ENCODE data around the gene LCP2. TPM values are rescaled to one million over a fixed set of nuclear protein-coding genes. Genes with fewer than 3 reads are reported as not detected.

LCP2 gene
- total RNA-seq, 2 experiments from 2014 or later, result 154 to 155 TPM

DNA sequence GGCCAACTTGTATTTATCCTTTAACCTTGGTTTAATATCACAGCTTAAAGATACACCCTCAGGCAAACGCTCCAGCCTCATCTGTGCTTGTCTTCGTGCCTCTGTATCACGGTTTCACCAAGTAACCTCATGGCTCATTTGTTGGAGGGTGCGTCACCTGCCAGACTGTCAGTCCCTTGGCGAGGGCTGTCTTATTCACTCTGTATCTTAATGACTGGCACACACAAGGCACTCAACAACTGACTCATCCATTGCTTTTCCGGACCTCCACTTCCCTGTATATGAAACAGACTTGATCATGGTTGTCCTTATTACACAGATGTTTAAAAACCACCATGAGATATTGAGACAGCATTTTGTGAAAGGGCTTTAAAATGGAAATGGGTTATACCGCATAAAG lies 28.0 kb downstream of the LCP2 start:
- ATAC-seq (ENCODE audit: poor library complexity) (peak; percentile 14), DNase-seq (peak in 8 of 14 experiments; percentile 21 to 82 (median 46))
- H3K9me3 Mint-ChIP-seq, result no peaks in the 10 kb centered on the region
- Histone ChIP-seq H3K9me3 (ENCODE audit: control insufficient read depth in 1 of 2, insufficient read depth in 1 of 2, low read length in 2 of 2) (no peaks in the 10 kb centered on the region), H3K4me3 (ENCODE audit: low read length) (no peak overlapping the region), H3K36me3 (ENCODE audit: insufficient read depth, low read length) (peaks cover 95% of the 10 kb centered on the region), H3K27me3 (ENCODE audit: control insufficient read depth in 1 of 2, insufficient read depth in 2 of 2, low read length in 2 of 2) (no peaks in the 10 kb centered on the region), H3K4me1 (ENCODE audit: insufficient read depth, low read length) (peaks cover 92% of the 10 kb centered on the region), H3K27ac (ENCODE audit: low read depth in 1 of 2, low read length in 2 of 2) (peak overlapping the region; percentile 77 to 82)
- H3K27me3 Mint-ChIP-seq, result no peaks in the 10 kb centered on the region
- intact Hi-C loops (cut with DNase I, micrococcal nuclease), result loop anchor here in 1 of 2 experiments (2.0 to 5.0 kb wide), 2 partner anchors 33 to 151 kb away; no protein-coding TSS in a partner anchor
- peaks cover 93% of the 10 kb centered on the region for H3K4me1 Mint-ChIP-seq (ENCODE audit: low read depth)
- H3K36me3 Mint-ChIP-seq (ENCODE audit: low read depth), result peaks cover 100% of the 10 kb centered on the region
- peak overlapping the region; percentile 83 for H3K4me3 Mint-ChIP-seq
- TF ChIP-seq, protein P1, sequence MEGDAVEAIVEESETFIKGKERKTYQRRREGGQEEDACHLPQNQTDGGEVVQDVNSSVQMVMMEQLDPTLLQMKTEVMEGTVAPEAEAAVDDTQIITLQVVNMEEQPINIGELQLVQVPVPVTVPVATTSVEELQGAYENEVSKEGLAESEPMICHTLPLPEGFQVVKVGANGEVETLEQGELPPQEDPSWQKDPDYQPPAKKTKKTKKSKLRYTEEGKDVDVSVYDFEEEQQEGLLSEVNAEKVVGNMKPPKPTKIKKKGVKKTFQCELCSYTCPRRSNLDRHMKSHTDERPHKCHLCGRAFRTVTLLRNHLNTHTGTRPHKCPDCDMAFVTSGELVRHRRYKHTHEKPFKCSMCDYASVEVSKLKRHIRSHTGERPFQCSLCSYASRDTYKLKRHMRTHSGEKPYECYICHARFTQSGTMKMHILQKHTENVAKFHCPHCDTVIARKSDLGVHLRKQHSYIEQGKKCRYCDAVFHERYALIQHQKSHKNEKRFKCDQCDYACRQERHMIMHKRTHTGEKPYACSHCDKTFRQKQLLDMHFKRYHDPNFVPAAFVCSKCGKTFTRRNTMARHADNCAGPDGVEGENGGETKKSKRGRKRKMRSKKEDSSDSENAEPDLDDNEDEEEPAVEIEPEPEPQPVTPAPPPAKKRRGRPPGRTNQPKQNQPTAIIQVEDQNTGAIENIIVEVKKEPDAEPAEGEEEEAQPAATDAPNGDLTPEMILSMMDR (IDR thresholded peaks at IDR 0.05), result no peak
- H3K27ac Mint-ChIP-seq, result peak overlapping the region; percentile 96
- ChIA-PET CTCF (interaction anchor here (0.8 to 4.6 kb wide), 6 partner anchors 24 to 70 kb away, joined by 3 to 32 read pairs (median 20); partner anchors contain the start of gene LCP2), POLR2A (interaction anchor here (1.4 to 6.9 kb wide), 5 partner anchors 10 to 69 kb away, joined by 3 to 112 read pairs (median 66); partner anchors contain the start of gene LCP2)

DNA sequence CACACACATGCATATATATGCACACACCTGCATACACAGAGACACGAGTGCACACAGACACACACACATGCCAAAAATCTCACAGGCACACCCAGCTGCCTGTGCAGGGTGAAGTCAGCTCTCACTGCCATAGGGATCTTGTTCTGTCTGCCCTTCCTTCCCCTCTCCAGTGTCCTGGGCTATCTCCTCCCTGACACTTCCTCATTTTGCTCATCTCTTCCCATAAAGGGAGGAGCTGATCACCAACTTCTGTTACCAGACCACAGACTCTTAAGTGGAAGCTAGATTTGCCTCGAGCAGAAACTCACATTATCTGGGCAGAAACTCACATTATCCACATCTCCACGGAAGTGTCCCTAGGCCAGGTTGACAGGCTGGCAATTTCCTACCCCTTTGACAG lies 28.7 kb downstream of the LCP2 start:
- ATAC-seq (ENCODE audit: poor library complexity), result no peak
- H3K4me1 Mint-ChIP-seq (ENCODE audit: low read depth), result peaks cover 93% of the 10 kb centered on the region
- Histone ChIP-seq H3K4me3 (ENCODE audit: low read length) (no peak overlapping the region), H3K9me3 (ENCODE audit: control insufficient read depth in 1 of 2, insufficient read depth in 1 of 2, low read length in 2 of 2) (no peaks in the 10 kb centered on the region), H3K27ac (ENCODE audit: low read depth in 1 of 2, low read length in 2 of 2) (peak overlapping the region; percentile 77 to 82), H3K36me3 (ENCODE audit: insufficient read depth, low read length) (peaks cover 95% of the 10 kb centered on the region), H3K27me3 (ENCODE audit: control insufficient read depth in 1 of 2, insufficient read depth in 2 of 2, low read length in 2 of 2) (no peaks in the 10 kb centered on the region), H3K4me1 (ENCODE audit: insufficient read depth, low read length) (peaks cover 92% of the 10 kb centered on the region)
- CTCF ChIA-PET, result interaction anchor here (0.8 to 4.6 kb wide), 8 partner anchors 17 to 78 kb away, joined by 3 to 32 read pairs (median 12); partner anchors contain the start of gene LCP2
- peak in 1 of 14 experiments; percentile 50 for DNase-seq
- TF ChIP-seq, protein P1 (IDR thresholded peaks at IDR 0.05), result no peak
- no peaks in the 10 kb centered on the region for H3K9me3 Mint-ChIP-seq
- POLR2A ChIA-PET, result interaction anchor here (0.8 to 6.9 kb wide), 8 partner anchors 11 to 70 kb away, joined by 3 to 112 read pairs (median 6); partner anchors contain the start of gene LCP2
- H3K4me3 Mint-ChIP-seq, result peak overlapping the region; percentile 83
- H3K36me3 Mint-ChIP-seq (ENCODE audit: low read depth), result peaks cover 100% of the 10 kb centered on the region
- H3K27ac Mint-ChIP-seq, result peak overlapping the region; percentile 96
- intact Hi-C loops (cut with DNase I, micrococcal nuclease), result loop anchor here (1.0 to 5.0 kb wide), 5 partner anchors 9 to 152 kb away; no protein-coding TSS in a partner anchor
- H3K27me3 Mint-ChIP-seq, result no peaks in the 10 kb centered on the region

DNA sequence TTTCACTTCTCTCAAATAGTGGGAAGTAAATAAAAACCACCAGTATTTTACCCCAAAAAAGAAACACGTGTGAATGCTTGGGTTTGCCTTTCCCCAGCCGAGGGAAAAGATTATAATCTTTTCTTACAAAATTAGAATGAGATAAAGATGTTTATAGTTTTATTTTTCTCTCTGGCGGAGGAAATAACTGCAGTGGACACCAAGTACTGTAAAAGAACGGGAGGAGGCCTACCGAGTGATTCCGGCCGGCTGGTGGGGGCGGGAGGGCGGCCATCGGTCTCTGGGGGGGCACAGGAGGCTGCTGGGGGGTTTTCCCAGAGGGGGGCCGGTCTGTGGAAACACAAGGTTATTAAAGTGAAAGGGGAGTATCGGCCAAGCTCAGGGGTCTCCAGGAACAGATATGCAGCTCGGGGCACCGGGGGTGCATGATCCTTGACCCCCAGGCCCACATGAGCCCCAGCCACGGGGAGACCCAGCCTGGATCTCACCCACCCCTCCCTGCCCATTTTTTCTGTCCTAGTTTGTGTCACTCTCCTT lies 29.4 kb downstream of the LCP2 start:
- ChIA-PET POLR2A (interaction anchor here (0.7 to 6.9 kb wide), 11 partner anchors 11 to 71 kb away, joined by 3 to 112 read pairs (median 6); partner anchors contain the start of gene LCP2), CTCF (interaction anchor here (0.9 to 4.6 kb wide), 15 partner anchors 9 to 79 kb away, joined by 3 to 32 read pairs (median 4); partner anchors contain the start of gene LCP2)
- no peaks in the 10 kb centered on the region for H3K9me3 Mint-ChIP-seq
- no peak overlapping the region for H3K4me3 ChIP-seq (ENCODE audit: low read length)
- DNase-seq (no peak), ATAC-seq (ENCODE audit: poor library complexity) (no peak)
- H3K27ac ChIP-seq (ENCODE audit: low read depth in 1 of 2, low read length in 2 of 2), result peak overlapping the region; percentile 77 to 82
- peaks cover 93% of the 10 kb centered on the region for H3K4me1 Mint-ChIP-seq (ENCODE audit: low read depth)
- H3K4me3 Mint-ChIP-seq, result peak overlapping the region; percentile 70
- peaks cover 86% of the 10 kb centered on the region for H3K4me1 ChIP-seq (ENCODE audit: insufficient read depth, low read length)
- no peaks in the 10 kb centered on the region for H3K9me3 ChIP-seq (ENCODE audit: control insufficient read depth in 1 of 2, insufficient read depth in 1 of 2, low read length in 2 of 2)
- H3K27me3 ChIP-seq (ENCODE audit: control insufficient read depth in 1 of 2, insufficient read depth in 2 of 2, low read length in 2 of 2), result no peaks in the 10 kb centered on the region
- TF ChIP-seq, protein P1 (IDR thresholded peaks at IDR 0.05), result peak; percentile 53
- H3K36me3 Mint-ChIP-seq (ENCODE audit: low read depth), result peaks cover 100% of the 10 kb centered on the region
- intact Hi-C loops (cut with DNase I, micrococcal nuclease), result loop anchor here (1.0 to 5.0 kb wide), 5 partner anchors 10 to 153 kb away; no protein-coding TSS in a partner anchor
- peaks cover 95% of the 10 kb centered on the region for H3K36me3 ChIP-seq (ENCODE audit: insufficient read depth, low read length)
- no peaks in the 10 kb centered on the region for H3K27me3 Mint-ChIP-seq
- peak overlapping the region; percentile 96 for H3K27ac Mint-ChIP-seq
